Smooth muscle cell of the pulmonary artery (primary cell): ENCODE data around the gene HEATR5B. TPM values are rescaled to one million over a fixed set of nuclear protein-coding genes. Genes with fewer than 3 reads are reported as not detected.

Source experiments
- total RNA-seq: library from RNA; depleted of rRNA; stranded (reverse); fragments of >200 nt; gene quantifications from 2 replicates; pipeline ENCODE4 v1.2.3, GENCODE V29; 2014

The HEATR5B gene
- 20.2 and 23.3 TPM in 2 replicates for total RNA-seq

DNA sequence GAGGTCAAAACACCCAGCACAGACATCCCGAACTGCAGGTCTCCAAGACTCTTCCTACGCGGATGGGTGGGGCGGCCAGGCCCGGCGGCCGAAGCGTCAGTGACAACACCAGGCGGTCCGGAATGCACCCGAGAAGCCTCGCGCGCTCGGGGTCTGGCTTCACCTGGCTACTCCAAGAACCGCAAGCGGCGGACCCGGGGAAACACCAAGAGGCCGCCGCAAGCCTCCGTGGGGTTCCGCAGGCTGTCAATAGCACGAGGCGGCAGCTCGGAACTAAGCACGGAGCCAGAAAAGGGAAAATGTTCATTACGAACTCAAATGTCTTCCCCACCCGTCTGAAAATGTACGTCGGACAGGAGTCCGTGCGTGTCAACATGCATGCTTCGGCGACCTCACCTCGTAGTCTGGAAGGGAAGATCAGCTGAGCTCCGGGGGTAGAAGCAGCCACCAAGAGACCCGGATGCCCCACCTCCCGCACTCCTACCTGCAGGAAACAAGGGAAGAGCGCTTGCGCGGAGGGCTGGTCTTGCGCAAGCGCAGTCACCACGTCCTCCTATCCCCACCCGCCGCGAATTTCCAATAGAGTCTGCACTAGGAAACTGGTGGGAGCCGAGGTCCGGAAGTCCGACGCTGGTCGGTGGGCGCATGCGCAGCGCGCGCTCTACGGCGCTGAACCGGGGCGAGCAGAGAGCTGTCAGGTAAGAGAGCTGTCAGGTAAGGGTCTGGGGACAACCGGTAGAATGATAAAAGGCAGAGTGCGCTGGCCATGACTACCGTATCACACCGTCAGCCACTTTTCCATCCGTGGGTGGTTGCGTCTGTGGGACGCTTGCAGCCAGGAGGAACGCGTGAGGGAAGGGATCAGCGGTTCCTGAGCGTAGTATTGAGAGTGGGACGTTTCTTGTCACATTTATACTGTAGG is at the start of gene HEATR5B, which contains the start of gene GPATCH11:
Gene HEATR5B, minus strand, starts transcription at position 500 of the 922 bp plus-strand sequence. CDS start 958 bp downstream, outside the sequence.
Gene GPATCH11, plus strand, starts transcription at position 646 of the 922 bp plus-strand sequence. CDS start 3,864 bp downstream, outside the sequence.

DNA sequence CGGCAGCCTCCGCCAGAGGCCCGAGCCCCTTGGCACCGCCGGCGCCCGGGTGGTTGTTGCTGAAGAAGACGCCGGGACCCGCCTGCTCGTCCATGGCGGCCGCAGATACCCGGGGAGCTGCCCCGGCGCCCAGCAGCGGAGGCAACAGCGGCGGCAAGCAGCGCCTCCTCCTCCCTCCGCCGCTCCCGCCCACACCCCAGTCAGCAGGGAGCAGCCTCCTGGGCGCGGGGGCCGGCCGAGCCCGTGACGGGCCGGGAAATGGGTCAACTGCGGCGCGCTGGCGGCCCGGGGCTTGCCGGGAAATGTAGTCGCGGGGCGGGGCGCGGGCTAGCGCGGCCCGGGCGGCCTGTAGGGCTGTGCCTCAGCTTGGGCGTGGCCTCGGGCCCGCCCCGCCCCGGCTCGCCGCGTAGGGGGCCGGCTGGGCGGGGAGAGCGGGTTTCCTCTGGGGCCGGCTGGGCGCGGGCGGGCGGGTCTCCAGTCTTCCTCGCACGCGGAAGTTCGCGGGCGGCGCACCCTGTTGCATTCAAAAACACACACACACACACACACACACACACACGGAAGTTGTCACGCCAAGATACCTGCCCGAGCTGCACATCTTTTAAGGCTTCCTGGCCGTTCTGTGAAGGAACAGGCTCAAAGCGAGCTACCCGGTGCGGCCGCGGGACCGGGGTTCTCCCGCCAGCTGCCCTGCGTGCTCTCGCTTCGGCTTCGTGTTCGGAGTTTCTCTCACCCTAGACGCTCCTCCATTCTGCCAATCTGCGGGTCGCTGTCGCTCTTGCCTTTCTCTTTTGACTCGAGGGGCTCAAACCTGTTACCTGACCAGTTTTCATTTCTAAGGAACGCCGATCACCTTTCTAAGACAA is 117.6 kb downstream of the HEATR5B start, which contains the start of gene STRN:
Gene STRN, minus strand, starts transcription at position 167 of the 866 bp plus-strand sequence. Its CDS starts 73 bp downstream, at position 94.

Other genes starting within 250 kb of the HEATR5B start
- gene STRN, start 117.8 kb downstream of the HEATR5B start, total RNA-seq, result 21.7 and 22.3 TPM in 2 replicates
- gene GPATCH11, start 146 bp upstream of the HEATR5B start, total RNA-seq, result 5.0 and 6.3 TPM in 2 replicates
- gene EIF2AK2, start 72.6 kb upstream of the HEATR5B start, total RNA-seq, result 37.3 and 50.3 TPM in 2 replicates
- not detected in 2 replicates for gene SULT6B1, start 104.3 kb upstream of the HEATR5B start, total RNA-seq
- 16.7 and 18.2 TPM in 2 replicates for gene CEBPZOS, start 112.1 kb upstream of the HEATR5B start, total RNA-seq
- 35.7 and 41.1 TPM in 2 replicates for gene CEBPZ, start 147.2 kb upstream of the HEATR5B start, total RNA-seq
- 15.5 and 15.9 TPM in 2 replicates for gene NDUFAF7, start 147.3 kb upstream of the HEATR5B start, total RNA-seq
- 45.5 and 71.9 TPM in 2 replicates for gene PRKD3, start 240.5 kb upstream of the HEATR5B start, total RNA-seq